GM15510 (cell line): ENCODE results near the gene C14orf119.

Experiments used
- POLR2A ChIP-seq: IDR thresholded peaks from 3 replicates; pipeline ENCODE4 v1.6.1; 2011; ENCODE audit warnings: borderline replicate concordance; ENCODE audit not compliant: insufficient read length; ENCODE audit errors: extremely low read depth

The C14orf119 gene

DNA sequence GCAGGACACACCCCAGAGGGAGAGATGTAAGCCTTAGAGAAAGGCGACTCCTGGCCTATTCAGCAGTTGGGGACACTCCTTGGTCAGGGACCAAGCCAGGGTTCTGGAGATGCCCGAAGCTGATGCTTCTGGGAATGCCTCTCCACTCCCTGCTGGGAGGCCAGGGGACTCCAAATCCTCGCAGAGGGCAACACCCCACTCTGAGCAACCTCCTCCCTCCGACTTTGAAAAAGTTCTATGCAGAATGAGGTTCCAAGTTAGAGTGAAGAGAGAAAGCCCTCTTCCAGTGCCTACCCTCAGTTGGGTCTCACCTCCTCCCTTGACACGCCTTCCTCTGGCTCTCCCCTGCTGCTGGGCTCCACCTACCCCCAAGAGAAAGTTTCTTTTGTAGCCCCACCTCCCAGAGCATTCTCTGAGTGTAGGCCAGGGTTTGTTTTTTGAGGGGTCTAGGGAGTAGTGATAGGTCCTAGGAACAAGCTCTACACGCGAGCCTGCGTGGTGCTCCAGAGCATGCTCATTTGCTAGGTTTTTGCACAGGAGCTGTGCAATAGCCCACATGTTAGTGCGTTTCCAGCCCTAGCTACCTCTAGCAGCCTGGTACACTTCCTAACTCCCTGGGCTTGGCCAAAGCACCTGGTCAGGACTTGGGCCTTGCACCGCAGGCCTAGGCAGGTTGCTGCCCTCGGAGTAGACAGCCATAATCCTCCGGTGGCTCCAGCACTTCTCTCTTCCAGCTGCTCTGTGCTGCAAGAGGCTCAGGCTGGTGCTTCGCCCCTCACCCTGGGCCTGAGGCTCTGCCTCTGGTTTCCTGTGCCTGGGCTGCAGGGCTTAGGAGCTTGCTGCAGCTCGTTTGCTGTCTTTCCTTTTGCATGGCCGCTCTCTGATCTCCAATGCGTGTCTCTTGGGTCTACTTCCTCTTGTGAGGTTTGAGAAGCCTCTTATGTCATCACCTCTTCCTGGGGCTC is 24.3 kb downstream of the C14orf119 start:
- no peak for TF ChIP-seq POLR2A

GRCh38 chr14:23120541-23121251 is 25.4 kb downstream of the C14orf119 start:
- no peak for TF ChIP-seq POLR2A

- no peak for TF ChIP-seq POLR2A
These were observed 26.1 kb downstream of the C14orf119 start for GRCh38 chr14:23121361-23121771.

GRCh38 chr14:23122086-23122485 is 26.8 kb downstream of the C14orf119 start:
- TF ChIP-seq POLR2A, result no peak

GRCh38 chr14:23123419-23123818 is 28.1 kb downstream of the C14orf119 start:
- TF ChIP-seq POLR2A, result no peak

DNA sequence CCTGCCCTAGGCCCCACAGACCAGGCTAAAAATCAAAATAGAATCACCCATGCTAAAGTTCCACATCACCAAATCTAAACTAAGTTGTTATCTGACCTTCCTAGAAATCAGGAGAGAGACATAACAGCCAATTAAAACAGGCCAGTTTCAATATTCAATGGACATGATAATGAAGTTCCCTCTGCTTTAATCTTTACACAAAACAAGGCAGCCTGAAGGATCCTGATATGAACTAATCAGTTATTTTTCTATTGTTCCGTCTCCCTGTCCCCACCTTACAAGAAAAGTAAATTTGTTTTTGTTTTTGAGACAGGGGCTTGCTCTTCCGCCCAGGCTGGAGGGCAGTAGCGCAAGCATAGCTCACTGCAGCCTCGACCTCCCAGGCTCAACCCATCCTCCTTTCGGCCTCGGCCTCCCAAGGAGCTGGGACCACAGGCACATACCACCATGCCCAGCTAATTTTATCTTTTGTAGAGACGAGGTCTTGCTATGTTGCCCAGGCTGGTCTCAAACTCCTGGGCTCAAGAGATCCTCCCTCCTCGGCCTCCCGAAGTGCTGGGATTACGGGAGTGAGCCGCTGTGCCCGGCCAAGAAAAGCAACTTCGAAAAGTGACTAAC is 29.1 kb downstream of the C14orf119 start:
- no peak for TF ChIP-seq POLR2A

DNA sequence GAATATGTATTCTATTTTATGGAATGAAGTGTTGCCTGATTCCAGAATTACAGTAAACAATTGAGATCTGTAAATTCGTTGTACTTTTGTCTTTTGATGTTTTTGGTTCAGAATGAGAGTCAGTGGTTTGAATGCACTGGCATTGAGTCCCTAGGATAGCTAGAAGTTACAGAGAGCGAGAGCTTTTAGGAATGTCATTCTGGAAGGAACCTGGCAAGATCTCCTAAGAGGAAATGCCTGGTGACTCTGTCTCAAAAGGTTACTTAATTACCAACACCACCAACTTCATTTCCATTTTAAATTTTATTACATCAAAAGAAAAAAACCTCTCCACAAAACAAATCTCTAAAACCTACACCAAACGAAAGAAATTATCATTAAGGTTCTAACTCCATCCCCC is 29.7 kb downstream of the C14orf119 start:
- TF ChIP-seq POLR2A, result no peak

- no peak for TF ChIP-seq POLR2A
These were observed 30.7 kb downstream of the C14orf119 start for GRCh38 chr14:23125933-23126524.

- no peak for TF ChIP-seq POLR2A
These were observed 31.4 kb downstream of the C14orf119 start for GRCh38 chr14:23126548-23127278.

DNA sequence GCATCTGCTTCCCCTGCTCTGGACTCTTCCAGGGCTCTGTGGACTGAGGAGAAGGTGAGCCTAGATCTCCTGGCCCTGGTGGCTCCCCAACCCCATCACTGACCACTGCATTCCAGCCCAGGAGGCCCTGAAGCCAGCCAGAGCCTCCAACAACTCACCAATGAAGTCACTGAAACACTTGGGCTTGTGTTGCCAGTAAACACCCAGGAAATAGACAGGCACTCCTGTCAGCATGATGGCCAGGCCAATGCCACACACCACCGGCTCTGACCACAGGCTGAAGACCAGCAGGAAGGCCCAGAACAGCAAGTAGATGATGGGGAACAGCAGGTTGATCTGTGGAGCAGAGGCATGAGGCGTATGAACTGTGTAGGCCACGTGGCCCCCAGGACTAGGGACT is 32.6 kb downstream of the C14orf119 start:
- TF ChIP-seq POLR2A, result no peak

DNA sequence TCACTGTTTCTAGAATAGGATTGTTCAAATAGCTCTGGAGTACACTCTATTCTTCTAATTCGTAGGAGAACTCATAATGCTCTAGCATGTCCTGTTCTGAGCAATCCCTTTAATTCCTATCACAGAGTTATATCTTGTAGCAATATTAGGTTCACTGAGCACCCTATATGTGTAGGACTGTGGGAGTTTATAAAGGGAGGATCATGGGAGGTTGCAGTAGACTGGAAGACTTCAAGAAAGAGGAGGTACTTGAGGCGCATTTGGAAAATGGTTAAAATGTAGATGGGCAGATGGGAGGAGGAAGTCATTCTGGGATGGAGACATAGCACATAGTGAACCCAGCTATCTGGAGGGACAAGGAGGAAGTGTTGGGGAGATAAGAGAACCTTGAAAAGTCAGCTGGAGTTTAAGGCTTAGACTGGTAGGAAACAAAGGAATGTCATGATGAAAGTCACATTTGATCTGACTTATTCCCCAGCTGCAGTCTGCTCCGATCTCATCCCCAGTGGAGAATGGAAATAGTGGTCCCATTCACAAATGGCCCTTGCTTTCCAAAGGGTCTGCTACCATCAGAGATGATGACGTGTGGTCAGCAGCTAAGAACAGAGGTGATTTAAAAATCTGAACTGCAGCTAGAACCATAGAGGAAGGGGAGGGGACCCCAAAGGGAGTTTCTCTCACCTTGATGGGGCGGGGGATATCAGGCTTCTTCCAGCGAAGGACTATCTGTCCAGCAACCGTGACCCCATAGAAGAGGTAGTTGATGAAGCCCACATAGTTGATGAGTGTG is 33.9 kb downstream of the C14orf119 start:
- TF ChIP-seq POLR2A, result no peak

DNA sequence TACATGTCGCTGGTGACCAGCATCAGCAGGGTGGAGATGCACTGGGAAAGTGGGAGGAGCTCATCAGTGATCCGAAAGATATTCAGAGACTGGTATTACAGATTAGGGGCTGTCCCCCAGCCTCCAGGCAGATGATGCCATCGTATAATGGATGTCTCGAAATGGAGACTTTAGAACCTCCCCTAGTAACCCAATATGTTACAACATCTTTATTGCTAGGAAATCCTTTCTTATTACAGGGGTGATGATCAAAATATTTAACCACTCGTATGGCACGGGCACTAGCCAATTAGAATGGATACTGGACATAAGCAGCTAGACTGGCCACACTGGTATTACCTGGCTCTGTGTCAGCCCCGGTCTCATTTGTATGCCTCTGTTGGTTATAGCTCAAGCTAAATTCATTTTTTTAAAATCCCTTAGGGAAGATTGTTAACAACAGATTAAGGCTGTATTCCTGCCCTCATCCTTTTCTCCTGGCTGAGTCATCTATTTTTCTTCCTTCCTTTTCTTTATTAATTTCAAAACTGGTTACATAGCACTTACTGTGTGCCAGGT is 34.5 kb downstream of the C14orf119 start:
- TF ChIP-seq POLR2A, result no peak

DNA sequence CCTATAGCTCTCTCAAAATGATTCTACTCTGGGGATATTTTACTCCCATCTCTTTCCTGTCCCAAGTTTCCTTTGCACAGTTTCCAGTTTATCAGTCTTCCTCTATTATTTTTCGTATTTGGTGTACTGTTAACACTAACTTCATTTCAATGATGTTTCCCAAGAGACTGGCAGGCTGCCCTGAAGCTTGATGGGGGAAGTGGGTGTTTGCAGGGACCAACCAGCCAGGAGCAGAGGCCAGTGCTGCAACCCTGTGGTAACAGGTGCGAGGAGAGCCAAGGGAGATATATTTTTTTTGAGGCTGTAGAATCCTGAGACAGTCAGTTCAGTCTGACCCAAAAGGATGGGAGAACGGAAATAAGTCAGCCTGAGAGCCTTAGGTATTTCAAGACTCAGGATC is 35.6 kb downstream of the C14orf119 start:
- no peak for TF ChIP-seq POLR2A
